Measurements from ENCODE around the gene UBR3.
A peak's percentile ranks its signal among the peaks of the same experiment; 100 is the strongest.
"Not testable (repeated sequence)": the region's sequence is repeated elsewhere in the genome, so short reads cannot be mapped to it uniquely, and the experiment has no call there.

The UBR3 gene

DNA sequence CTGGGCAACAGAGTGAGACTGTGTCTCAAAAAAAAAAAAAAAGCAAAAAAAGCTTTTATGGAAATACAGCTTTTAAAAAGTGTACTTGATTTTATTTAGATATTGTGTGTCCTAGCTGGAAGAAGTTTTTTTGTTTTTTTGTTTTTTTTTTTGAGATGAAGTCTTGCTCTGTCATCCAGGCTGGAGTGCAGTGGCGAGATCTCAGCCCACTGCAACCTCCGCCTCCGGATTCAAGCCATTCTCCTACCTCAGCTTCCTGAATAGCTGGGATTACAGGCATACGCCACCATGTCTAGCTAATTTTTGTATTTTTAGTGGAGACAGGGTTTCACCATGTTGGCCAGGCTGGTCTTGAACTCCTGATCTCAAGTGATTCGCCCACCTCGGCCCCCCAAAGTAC, 39.0 kb downstream of the UBR3 start:
- DNase-seq (ENCODE audit: low read depth), result not testable (repeated sequence)

DNA sequence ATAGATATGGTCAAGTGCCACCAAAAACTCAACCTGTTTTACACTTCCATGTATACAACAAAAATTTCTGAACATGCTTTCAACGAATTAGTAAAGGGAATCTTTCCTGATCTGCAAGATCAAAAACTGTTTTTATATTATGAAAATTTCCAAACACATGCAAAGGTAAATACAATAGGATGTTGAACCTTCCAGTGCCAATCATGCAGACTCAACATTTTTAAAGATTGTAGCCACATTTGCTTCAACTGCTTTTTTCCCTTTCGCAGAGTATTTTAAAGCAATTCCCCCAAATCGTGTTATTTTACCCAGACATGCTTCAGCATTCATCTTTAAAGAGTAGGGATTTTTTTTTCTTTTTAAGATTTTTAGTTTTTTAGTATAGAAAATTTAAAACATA, 40.3 kb downstream of the UBR3 start:
- DNase-seq (ENCODE audit: low read depth), result no peak

DNA sequence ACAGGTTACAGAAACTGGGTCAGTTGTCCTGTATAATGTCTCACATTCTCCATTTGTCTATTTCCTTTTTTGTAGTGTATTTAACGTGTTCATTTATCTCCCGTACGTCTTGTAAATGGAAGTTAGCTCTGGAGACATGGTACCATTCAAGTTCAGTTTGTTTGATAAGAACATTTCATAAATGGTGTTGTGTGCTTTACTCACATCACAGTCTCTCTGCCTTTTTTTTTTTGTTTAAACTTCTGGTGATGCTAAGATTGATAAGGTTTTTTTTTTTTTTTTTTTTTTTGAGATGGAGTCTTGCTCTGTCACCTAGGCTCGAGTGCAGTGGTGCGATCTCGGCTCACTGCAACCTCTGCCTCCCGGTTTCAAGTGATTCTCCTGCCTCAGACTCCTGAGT, 41.7 kb downstream of the UBR3 start:
- DNase-seq (ENCODE audit: low read depth), result no peak

DNA sequence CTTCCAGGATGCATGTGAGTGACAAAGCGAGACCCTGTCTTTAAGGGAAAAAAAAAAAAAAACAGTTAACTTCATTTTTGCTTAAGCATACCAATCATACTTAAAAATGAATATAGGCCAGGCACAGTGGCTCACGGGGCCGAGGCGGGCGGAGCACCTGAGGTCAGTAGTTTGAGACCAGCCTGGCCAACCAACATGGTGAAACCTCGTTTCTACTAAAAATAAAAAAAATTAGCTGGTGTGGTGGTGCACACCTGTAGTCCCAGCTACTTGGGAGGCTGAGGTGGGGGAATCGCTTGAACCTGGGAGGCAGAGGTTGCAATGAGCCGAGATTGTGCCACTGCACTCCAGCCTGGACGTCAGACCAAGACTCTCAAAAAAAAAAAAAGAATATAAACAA, 44.1 kb downstream of the UBR3 start:
- not testable (repeated sequence) for DNase-seq (ENCODE audit: low read depth)

DNA sequence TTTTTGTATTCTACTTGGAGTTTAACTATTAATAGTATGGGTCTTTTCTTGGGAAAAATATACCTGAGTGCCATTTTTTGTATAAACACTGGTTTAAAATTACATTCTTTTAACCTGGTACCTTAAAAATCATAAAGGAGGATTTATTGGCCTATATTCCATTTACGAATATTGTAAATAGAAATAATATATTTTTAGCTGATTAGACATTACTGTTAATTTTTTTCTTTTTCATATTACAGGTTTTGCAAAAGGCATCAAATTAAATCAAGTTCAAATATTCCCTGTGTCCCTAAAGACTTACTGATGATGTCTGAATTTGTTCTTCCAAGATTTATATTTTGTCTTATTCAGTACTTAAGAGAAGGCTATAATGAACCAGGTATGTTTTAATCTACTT, 44.7 kb downstream of the UBR3 start:
- no peak for DNase-seq (ENCODE audit: low read depth)

DNA sequence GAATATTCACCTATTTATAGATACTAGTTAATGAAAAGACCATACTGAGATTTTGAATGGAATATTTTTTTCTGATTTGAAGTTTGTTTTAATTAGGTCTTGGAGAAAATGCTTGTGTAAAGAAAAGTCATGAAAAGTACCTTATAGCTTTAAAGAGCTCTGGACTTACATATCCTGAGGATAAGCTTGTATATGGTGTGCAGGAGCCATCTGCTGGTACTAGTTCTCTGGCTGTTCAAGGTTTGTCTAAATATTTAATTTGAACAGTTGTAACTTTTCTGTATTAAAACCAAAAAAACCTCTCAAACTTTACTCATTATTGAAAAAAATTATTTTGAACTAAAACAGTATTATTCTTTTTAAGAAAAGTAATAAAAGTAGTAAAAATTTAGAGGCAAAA, 50.1 kb downstream of the UBR3 start:
- DNase-seq (ENCODE audit: low read depth), result peak; percentile 28

DNA sequence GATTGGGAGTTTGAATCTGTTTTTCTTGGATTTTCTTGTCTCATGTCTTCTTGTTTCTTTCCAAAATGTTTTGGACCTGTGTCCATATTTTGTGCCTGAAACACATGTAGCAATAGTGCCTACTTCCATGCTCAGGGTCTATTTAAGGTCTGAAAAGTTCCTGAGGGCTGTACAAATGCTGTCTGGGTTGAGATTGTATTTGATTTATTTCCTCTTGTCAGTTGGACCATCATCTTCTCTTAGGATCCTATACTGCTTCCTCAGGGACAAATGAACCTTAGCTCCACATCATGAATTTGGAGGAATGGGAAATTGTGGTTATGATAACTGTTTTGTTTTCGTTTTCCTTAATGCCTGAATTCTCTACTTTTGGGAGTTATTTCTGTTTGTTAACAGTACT, 59.9 kb downstream of the UBR3 start:
- DNase-seq (ENCODE audit: low read depth), result no peak

DNA sequence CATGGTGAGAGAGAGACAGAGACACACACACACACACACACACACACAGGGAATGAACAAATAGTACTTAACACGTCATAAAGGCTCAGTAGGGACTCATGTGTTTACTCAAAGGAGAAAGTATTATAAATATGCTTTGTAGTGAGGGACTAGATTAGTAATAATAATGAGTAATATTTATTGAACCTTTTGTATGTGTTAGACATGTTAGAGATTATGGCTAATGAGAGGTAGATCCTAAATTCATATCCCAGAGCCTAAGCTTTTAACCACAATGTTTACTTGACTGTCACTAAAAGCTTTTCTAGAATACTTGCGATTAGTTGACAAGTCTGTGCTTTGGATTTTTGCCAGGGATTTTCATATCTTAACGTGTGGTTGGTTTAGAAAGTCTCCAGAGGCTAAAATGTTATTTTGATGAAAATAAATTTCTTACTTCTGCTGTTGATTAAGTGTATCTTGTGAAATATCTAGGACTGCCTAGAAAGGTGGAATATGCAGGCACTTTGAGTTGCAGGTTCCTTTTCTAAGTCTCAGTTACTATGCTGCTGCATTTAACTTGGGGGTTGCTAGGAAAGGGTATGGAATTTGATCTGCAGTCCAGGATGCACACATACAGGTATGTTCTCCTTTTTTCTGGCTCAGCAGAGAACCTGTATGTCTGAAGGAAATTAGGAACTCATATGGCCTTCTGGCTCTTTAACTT, 64.5 kb downstream of the UBR3 start:
- DNase-seq (ENCODE audit: low read depth), result peak; percentile 92

DNA sequence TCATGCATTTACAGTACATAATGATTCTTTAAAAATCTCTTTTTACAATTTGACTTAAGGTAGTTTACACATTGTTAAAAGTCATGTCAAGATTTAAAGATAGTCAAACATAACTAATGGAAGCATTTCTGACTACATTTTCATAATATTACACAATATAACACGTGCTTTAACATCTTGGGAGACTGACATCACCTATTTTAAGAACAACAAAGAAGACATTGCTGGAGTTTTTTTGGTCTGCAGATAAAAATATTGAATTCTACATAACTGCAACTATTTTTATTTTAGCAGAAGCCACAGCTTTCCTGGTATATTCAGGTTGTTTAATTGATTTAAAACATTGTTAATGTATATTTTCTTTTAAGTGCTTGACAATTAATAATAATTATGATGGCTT, 65.7 kb downstream of the UBR3 start:
- DNase-seq (ENCODE audit: low read depth), result peak; percentile 35

DNA sequence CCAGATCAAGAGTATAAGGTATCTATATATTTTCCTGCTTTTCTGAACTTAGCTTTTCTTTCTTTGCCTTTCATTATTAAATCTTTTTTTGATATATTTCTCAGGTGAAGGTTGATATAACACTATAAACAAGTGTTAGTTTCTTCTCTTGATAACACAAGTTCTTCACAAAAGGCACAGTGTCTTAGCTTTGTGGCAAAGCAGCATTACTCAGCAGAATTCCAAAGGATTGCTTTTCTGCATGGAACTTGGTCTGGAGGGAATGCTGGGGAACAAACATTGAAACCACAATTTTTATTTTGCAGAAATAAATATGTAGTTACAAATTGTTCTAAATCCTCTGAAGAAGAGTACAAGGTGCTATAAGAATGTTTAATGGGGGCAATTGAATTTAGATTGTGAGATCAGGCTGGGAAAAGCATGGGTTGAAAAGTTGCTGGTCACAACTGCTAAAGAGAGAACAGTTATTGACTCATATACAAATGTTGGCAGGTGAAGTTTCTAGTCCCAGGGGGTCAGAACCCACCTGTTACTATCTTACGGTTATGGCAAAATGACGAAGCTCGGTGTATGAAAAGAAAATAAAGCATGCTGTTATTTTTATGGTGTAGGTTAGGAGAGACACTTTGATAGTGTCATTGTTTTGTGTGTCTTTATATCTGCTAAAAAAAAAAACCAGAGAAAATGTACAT, 68.2 kb downstream of the UBR3 start:
- peak; percentile 49 for DNase-seq (ENCODE audit: low read depth)

DNA sequence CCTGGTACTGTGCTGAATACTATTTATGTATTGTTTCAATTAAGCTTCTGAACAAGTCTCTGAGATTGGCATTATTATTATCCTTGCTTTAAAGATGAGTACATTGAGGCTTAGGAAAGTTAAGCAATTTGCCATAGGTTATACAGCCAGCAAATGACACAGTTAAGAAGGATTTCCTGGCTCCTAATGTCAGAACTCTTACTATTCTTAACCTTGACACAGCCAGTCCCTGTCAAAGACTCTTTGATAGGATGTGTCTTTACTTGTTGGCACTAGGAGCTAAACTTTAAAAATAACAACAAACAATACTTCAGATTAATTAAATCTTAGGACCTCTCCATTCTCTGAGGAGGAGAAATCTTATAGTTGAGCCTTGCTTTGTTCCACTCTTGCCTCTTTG, 70.6 kb downstream of the UBR3 start:
- DNase-seq (ENCODE audit: low read depth), result no peak

DNA sequence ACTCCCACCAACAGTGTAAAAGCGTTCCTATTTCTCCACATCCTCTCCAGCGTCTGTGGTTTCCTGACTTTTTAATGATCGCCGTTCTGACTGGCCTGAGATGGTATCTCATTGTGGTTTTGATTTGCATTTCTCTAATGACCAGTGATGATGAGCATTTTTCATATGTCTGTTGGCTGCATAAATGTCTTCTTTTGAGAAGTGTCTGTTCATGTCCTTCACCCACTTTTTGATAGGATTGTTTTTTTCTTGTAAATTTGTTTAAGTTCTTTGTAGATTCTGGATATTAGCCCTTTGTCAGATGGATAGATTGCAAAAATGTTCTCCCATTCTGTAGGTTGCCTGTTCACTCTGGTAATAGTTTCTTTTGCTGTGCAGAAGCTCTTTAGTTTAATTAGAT, 72.8 kb downstream of the UBR3 start:
- not testable (repeated sequence) for DNase-seq (ENCODE audit: low read depth)

DNA sequence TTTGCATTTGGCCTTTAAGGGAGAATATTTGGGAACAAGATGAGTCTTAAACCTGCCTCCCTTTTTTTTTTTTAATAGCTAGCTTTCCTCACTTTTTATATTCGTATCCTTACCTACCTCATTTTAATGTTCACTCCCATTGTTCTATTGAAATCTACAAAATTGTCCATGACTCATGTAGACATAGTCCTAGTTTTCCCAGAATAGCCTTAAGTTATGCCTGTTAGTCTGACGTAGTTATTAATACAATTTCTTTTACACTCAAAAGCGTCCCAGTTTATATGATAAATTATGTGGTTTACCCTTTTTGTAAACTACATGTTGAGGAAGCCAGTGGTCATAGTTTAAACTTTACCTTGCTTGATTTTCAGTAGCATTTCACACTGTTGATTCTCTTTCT, 73.4 kb downstream of the UBR3 start:
- no peak for DNase-seq (ENCODE audit: low read depth)

DNA sequence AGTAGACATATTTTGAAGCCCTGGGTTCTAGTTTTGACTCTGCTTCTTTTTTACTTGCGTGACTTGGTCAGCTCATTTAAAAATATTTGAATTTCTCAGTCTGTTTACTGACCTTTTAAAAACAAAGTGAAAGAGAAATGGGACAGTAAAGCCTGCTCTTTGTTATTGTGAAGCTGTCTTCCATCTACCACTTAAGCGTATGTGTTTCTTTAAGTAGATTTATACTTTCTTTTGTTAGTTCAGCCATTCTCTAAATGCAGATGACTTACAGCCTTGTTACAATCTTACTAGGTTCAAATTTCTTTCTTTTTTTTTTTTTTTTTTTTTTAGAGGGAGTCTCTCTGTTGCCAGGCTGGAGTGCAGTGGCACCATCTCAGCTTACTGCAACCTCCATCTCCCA, 79.5 kb downstream of the UBR3 start:
- DNase-seq (ENCODE audit: low read depth), result no peak

DNA sequence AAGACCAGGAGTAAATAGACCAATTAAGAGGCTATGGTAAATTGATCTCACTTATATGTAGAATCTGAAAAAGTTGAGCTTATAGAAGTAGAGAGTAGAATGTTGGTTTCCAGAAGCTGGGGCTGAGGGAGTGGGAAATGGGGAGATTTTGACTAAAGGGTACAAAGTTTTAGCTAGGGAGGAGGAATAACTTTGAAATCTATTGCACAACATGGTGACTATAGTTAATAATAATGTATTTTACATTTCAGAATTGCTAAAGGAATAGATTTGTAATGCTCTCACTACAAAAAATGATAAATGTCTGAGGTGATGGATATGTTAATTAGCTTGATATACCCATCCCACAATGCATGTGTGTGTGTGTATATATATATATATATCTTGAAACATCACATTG, 82.1 kb downstream of the UBR3 start:
- DNase-seq (ENCODE audit: low read depth), result no peak

DNA sequence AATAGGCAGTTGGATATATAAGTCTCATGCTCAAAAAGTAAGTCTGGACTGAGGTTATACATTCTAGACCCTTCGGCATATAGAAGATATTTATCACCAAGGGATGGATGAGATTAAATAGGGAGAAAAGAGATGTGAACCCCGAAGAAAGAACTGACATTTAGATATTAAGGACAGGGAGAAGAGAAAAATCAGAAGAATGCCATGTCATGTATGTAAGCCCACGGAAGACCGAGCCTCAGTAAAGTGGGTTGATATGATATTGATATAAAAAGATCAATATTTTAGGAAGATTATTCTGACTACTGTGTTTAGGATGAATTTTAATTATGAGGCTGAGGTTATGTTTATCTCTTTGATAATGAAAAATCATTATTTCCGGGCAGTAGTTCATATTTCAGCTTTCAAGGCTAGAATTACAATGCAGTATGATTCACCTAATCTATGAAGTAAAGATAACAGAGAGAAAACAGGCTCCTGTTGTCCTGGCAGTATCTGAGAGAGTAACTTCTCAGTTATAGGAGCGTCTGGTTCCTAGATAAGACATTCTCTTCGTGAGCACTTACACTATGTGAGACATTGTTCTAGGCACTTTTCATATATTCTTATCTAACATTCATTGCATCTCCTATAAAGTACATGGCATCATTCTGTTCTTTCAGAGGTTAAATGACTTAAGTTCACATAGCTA, 83.0 kb downstream of the UBR3 start:
- DNase-seq (ENCODE audit: low read depth), result peak; percentile 55

DNA sequence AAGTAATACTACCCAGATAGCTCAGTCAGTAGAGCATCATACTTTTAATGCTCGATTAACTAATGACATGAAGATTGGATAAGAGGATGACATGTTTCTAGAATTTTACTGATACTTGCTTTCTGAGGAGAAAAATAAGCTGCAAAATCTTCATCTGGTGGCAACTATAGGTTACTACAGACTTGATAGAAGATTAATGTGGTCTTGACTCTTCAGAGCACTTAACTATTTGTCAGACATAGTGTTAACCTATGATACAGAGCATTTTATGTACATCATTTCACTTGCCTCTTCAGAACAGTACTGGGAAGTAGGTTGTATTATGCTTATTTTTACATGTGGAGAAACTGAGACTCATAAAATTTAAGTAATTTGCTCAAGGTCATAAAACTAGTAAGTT, 83.9 kb downstream of the UBR3 start:
- no peak for DNase-seq (ENCODE audit: low read depth)

DNA sequence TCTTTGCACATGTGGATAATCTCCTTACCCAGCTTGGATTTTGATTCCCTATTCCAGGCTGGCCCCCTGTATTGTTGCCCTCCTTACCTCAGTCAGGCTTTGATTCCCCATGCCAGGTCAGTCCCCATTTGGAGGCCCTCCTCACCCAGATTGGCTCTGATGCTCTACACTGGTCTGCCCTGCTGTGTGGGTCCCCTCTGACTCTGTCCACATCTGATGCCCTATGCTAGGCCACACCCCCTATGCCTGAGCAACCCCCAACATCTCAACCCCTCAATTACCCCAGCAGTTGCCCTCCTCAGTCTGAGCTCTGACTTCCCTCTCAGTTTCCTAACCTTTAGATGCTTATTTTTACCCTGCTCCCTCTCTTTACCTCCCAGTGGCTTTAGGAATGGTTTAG, 89.4 kb downstream of the UBR3 start:
- no peak for DNase-seq (ENCODE audit: low read depth)

DNA sequence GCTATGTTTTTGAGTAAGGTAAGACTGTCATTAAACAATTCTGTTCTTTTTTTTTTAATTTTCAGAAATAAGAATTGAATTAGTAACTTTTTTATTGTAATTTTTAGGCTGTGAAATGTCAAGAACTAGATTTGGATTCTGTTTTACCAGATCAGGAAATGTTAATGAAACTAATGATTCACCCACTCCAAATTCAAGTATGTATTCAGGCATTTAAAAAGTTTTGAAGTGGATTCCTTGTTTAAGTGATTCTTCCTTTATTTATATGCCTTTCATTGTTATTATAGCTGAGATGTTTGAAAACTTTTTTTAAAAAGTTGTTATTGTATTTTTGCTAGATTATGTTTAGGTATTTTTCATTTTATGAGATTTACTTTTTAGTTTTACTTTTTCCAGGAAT, 96.7 kb downstream of the UBR3 start:
- no peak for DNase-seq (ENCODE audit: low read depth)

DNA sequence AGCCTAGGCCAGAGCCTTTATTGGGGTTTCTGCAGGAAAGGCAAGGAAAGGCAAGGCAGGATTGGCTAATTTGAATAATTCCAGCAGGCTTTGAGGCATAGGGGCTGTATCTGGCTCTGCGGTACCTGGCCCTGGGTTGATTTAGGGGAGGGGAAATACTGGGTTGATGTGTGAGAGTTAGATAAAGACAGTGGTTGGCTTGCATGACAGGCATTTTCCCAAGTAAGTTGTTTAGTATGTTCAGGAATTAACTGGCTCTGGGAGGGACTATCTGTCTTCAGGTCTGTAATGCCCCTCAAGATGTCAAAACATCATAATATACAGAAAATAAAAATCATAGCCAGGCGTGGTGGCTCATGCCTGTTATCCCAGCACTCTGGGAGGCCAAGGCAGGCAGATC, 98.7 kb downstream of the UBR3 start:
- no peak for DNase-seq (ENCODE audit: low read depth)

DNA sequence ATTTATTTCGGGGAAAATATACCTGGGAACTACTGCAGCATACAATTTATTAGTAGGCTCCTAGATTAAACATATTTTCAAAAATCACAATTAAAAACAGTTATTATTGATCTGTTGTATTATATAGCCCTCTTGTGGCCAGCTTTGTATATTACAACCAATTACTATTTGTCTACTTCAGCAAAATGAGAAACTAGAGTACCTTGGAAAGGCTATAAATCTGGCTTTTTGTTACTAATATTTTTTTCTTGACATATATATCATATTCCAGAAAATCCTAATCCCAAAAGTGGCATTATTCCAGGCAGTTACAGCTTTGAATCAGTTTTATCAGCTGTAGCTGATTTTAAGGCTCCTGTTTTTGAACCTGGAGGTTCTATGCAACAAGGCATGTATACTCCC, 101.2 kb downstream of the UBR3 start:
- peak; percentile 63 for DNase-seq (ENCODE audit: low read depth)

DNA sequence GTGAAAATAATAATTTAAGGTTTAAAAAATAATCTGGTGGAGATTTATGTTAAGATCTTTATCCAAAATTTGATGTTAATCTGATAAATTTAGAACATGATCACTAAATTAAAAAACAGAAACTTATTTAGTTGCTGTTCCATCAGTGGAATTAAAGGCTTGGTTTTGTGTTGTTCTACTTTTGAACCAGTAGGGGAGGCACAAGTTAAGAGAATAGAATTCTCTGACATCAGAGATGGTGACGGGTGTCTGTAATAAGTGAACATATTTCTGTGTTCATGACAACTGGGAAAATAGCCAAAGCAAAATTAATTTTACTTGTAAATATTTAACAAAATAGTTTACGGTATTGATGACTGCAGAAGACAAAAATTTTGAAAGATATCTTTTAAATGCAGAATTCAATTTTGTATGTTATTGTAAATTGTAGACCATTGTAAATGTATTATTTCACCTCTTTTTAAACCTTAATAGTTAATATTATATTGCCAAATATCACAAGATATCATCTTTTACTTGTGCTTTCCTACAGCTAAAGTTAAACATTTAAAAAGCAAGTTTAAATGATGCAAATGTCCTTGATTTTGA, 106.0 kb downstream of the UBR3 start:
- peak; percentile 67 for DNase-seq (ENCODE audit: low read depth)

DNA sequence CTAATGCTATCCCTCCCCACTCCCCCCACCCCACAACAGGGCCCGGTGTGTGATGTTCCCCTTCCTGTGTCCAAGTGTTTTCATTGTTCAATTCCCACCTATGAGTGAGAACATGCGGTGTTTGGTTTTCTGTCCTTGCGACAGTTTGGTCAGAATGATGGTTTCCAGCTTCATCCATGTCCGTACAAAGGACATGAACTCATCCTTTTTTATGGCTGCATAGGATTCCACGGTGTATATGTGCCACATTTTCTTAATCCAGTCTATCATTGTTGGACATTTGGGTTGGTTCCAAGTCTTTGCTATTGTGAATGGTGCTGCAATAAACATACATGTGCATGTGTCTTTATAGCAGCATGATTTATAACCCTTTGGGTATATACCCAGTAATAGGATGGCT, 109.4 kb downstream of the UBR3 start:
- not testable (repeated sequence) for DNase-seq (ENCODE audit: low read depth)
